ENCODE measurements around the gene RXRA. TPM values are rescaled to one million over a fixed set of nuclear protein-coding genes. Genes with fewer than 3 reads are reported as not detected.
A peak's percentile ranks its signal among the peaks of the same experiment; 100 is the strongest.

RXRA gene
- total RNA-seq, 2 donors from 2014 or later, result 45.4 to 58.1 TPM

DNA sequence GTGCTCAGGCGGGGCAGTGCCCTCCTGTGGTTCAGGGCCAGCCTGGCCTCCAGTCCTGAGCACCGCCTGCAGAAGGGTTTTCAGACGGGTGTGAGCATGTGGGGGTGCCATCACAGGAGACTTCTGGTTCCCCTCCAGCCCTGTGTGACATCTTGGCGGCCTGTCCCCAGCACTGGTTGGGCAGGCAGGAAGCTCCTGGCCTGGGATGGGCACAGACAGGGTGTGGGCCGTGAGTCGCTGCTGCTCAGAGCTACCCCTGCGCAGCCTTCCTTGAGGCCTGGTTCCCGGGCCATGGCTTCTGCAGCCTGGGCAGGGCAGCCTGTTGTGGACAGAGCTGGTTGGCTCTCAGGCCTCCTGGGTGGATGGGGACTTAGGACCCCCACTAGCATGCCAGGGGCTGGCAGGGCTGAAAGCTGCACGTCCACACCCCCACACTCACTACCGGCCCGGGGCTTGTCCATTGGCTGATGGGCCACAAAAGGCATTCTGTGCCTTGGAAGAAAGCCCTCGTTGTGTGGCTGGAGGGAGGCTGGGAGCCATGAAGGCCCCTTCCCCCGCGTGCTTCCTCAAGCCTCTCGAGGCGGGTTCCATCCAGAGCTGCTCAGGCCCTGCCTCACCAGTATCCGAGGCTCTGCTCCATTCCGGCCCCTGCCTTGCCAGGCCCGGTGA, 58.7 kb downstream of the RXRA start:
- H3K36me3 ChIP-seq, result no peaks in the 10 kb centered on the region
- no peak for DNase-seq (ENCODE audit: low spot score)
- no peak for ATAC-seq (ENCODE audit: insufficient number of reproducible peaks, low FRiP score, low read depth)
- H3K9me3 ChIP-seq, result no peaks in the 10 kb centered on the region
- no peak overlapping the region for H3K4me3 ChIP-seq
- H3K4me1 ChIP-seq (ENCODE audit: control insufficient read depth in 1 of 2, low read depth in 2 of 2), result peaks cover 33 to 80% of the 10 kb centered on the region in 2 donors
- TF ChIP-seq, protein P1, sequence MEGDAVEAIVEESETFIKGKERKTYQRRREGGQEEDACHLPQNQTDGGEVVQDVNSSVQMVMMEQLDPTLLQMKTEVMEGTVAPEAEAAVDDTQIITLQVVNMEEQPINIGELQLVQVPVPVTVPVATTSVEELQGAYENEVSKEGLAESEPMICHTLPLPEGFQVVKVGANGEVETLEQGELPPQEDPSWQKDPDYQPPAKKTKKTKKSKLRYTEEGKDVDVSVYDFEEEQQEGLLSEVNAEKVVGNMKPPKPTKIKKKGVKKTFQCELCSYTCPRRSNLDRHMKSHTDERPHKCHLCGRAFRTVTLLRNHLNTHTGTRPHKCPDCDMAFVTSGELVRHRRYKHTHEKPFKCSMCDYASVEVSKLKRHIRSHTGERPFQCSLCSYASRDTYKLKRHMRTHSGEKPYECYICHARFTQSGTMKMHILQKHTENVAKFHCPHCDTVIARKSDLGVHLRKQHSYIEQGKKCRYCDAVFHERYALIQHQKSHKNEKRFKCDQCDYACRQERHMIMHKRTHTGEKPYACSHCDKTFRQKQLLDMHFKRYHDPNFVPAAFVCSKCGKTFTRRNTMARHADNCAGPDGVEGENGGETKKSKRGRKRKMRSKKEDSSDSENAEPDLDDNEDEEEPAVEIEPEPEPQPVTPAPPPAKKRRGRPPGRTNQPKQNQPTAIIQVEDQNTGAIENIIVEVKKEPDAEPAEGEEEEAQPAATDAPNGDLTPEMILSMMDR (IDR thresholded peaks at IDR 0.05), result no peak
- H3K27ac ChIP-seq, result no peak overlapping the region
- no peaks in the 10 kb centered on the region for H3K27me3 ChIP-seq (replicated peaks; ENCODE audit: insufficient read depth)

DNA sequence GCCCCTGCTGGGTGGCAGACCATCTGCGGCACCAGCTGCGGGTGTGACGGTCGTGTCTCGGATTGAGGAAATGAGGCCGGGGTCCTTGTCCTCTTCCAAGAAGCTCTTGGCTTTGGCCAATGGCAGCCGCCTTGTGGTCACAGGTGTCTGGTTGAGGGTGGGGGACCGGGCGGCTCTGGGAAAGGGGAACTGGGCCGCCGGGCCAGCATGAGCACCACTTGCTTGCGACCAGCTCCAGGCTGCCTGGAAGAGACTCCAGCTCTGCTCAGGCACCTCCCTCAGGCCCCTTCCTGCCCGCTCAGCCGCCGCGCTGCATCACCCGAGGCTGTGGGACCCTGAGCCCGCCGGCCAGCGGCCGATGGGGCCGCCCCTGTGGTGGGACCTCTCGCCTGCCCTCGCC, 59.7 kb downstream of the RXRA start:
- Histone ChIP-seq H3K4me1 (ENCODE audit: control insufficient read depth in 1 of 2, low read depth in 2 of 2) (peaks cover 33 to 81% of the 10 kb centered on the region in 2 donors), H3K4me3 (no peak overlapping the region), H3K27ac (no peak overlapping the region), H3K9me3 (no peaks in the 10 kb centered on the region), H3K36me3 (no peaks in the 10 kb centered on the region), H3K27me3 (replicated peaks; ENCODE audit: insufficient read depth) (no peaks in the 10 kb centered on the region)
- DNase-seq (ENCODE audit: low spot score), result no peak
- TF ChIP-seq, protein P1 (IDR thresholded peaks at IDR 0.05), result no peak
- no peak for ATAC-seq (ENCODE audit: insufficient number of reproducible peaks, low FRiP score, low read depth)

DNA sequence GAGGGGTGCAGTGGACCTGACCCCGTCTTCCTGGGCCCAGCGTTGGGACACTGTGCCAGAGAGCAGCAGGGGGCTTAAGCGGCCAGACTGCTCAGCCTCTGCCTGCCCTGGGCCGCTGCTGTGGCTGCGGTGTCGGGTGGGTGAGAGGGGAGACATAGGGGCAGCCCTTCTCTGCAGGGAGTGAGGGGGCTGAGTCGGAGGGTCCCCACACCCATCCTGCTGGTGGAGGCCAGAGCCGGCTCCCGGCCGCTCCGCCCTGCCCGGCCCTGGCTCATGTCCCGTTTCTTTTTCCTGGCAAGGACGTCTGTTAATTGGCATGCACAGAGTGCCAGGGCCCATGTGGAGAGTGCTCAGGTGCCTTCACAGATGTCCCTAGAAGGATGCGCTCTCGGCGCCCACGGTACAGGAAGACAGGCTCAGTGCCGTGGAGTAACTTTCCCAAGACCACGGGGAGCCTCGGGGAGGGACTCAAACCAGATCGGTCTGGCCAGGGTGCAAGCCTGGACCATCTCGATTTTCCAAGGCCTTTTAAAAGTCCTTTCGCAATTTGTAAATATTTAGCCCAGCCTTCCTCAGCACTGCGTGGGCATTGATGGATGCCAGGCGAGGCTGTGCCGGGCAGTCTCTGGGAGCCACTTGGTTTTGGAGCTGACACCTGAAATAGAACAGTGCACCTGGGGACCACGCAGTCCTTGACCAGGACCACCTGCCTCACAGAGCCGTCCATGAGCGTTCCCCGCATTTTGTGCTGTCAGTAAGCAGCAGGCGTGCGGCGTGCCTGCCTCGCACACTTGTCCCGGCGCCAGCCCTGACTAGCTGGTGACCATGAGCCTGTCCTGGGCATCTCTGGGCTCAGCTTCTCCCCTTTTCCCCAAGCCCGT, 60.9 kb downstream of the RXRA start:
- H3K4me3 ChIP-seq, result peak overlapping the region; percentile 38
- no peaks in the 10 kb centered on the region for H3K36me3 ChIP-seq
- H3K27me3 ChIP-seq (replicated peaks; ENCODE audit: insufficient read depth), result no peaks in the 10 kb centered on the region
- TF ChIP-seq, protein P1 (IDR thresholded peaks at IDR 0.05), result no peak
- H3K4me1 ChIP-seq (ENCODE audit: control insufficient read depth in 1 of 2, low read depth in 2 of 2), result peaks cover 27 to 68% of the 10 kb centered on the region in 2 donors
- H3K27ac ChIP-seq, result peak overlapping the region; percentile 60 to 61
- ATAC-seq (ENCODE audit: insufficient number of reproducible peaks, low FRiP score, low read depth) (peak; percentile 27), DNase-seq (ENCODE audit: low spot score) (no peak)
- no peaks in the 10 kb centered on the region for H3K9me3 ChIP-seq

DNA sequence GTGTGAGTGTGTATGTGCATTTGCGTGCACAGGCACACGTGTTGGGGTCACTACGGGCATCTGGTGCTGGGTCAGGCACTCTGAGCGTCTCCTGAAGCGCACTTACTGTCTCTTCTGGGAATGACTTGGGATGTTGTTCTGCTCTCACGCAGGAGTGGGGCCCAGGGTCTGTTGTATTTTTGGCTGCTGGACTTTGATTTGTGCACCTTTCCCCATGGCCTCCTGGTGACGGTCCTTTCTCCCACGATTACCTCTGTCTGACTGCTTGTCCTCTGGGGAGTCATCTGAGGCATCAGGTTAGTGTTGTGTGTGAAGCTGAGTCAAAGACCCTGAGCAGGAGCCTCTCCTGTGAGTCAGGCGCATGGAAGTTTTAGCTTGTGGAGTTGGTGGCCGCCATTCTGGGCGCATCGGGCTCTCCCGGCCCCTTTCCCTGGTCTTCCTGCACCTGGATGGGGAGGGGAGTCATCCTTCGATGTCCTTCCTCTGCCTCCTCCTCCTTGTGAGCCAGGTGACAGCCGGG, 62.1 kb downstream of the RXRA start:
- ATAC-seq (ENCODE audit: insufficient number of reproducible peaks, low FRiP score, low read depth), result no peak
- no peaks in the 10 kb centered on the region for H3K27me3 ChIP-seq (replicated peaks; ENCODE audit: insufficient read depth)
- no peak overlapping the region for H3K4me3 ChIP-seq
- no peaks in the 10 kb centered on the region for H3K9me3 ChIP-seq
- TF ChIP-seq, protein P1 (IDR thresholded peaks at IDR 0.05), result no peak
- no peaks in the 10 kb centered on the region for H3K36me3 ChIP-seq
- H3K27ac ChIP-seq, result no peak overlapping the region
- DNase-seq (ENCODE audit: low spot score), result no peak
- peaks cover 26 to 76% of the 10 kb centered on the region in 2 donors for H3K4me1 ChIP-seq (ENCODE audit: control insufficient read depth in 1 of 2, low read depth in 2 of 2)

DNA sequence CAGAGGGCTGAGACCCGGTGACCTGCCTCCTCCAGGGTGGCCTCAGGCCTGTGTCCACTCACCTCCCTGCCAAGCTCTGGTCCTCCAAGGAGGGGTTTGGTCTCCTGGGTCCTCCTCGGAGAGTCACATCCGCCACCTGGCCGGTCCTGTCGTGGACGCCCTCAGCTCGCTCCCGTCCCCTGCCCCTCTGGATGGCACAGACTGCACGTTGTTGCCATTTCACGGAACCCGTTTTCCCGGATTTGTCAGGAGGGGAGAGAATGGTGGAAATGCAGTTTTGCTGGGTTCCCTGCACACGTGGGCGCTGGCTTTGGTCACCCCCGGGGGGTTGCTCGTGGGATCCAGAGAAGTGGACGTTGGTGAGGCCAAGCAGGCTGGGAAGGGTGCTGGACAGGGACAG, 62.7 kb downstream of the RXRA start:
- Histone ChIP-seq H3K36me3 (no peaks in the 10 kb centered on the region), H3K4me1 (ENCODE audit: control insufficient read depth in 1 of 2, low read depth in 2 of 2) (peaks cover 26 to 75% of the 10 kb centered on the region in 2 donors), H3K9me3 (no peaks in the 10 kb centered on the region), H3K27me3 (replicated peaks; ENCODE audit: insufficient read depth) (no peaks in the 10 kb centered on the region), H3K4me3 (no peak overlapping the region), H3K27ac (no peak overlapping the region)
- TF ChIP-seq, protein P1 (IDR thresholded peaks at IDR 0.05), result no peak
- ATAC-seq (ENCODE audit: insufficient number of reproducible peaks, low FRiP score, low read depth) (no peak), DNase-seq (ENCODE audit: low spot score) (no peak)

All from thoracic aorta (tissue), 2 donors.